GM21526 (cell line): ENCODE measurements around the gene FAM98C.

Source experiments
- ATAC-seq: cut with Tn5 transposase; IDR thresholded peaks from one replicate; pipeline ENCODE4 v1.9.1; 2021; ENCODE audit warnings: moderate library complexity; ENCODE audit not compliant: unreplicated experiment, low FRiP score

Gene FAM98C

GRCh38 chr19:38451036-38451435, 48.1 kb downstream of the FAM98C start:
- no peak for ATAC-seq

- ATAC-seq = no peak
Observed at GRCh38 chr19:38451629-38452028, 48.7 kb downstream of the FAM98C start.

- no peak for ATAC-seq
Observed at GRCh38 chr19:38452430-38453366, 49.8 kb downstream of the FAM98C start.

GRCh38 chr19:38453596-38453995, 50.7 kb downstream of the FAM98C start:
- no peak for ATAC-seq

DNA sequence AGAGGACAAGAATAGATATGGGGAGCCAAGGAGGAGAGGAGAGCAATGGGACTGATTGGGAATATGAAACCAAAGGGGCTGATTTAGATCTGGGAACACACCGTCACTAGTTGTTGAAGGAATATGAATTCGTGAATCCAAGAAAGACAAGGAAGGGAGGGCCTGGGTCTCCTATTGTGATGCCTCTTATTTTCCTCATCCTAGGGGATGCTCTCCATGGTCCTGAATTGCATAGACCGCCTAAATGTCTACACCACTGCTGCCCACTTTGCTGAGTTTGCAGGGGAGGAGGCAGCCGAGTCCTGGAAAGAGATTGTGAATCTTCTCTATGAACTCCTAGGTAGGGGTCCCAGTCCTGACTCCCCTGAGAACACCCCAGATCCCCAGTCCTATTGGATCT, 52.1 kb downstream of the FAM98C start:
- no peak for ATAC-seq

DNA sequence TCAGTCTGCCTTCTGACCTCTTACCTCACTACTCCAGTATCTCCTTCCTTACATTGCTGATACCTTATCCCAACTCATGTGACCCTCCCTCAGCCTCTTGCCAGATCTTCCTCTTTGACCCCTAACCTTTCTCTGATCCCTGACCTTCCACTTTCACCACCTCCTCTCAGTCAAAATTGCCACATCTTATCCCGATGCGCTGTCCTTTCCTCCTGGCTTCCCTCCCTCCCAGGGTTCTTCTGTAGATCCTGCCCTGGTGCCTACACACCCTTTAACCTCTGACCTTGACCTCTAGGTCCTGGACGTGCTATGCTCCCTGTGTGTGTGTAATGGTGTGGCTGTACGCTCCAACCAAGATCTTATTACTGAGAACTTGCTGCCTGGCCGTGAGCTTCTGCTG, 54.3 kb downstream of the FAM98C start:
- ATAC-seq = no peak

- ATAC-seq = no peak
Observed at GRCh38 chr19:38457690-38458405, 55.0 kb downstream of the FAM98C start.
